ENCODE data around the gene RFX6.
"Not testable (repeated sequence)": the region's sequence is repeated elsewhere in the genome, so short reads cannot be mapped to it uniquely, and the experiment has no call there.

RFX6 gene, protein sequence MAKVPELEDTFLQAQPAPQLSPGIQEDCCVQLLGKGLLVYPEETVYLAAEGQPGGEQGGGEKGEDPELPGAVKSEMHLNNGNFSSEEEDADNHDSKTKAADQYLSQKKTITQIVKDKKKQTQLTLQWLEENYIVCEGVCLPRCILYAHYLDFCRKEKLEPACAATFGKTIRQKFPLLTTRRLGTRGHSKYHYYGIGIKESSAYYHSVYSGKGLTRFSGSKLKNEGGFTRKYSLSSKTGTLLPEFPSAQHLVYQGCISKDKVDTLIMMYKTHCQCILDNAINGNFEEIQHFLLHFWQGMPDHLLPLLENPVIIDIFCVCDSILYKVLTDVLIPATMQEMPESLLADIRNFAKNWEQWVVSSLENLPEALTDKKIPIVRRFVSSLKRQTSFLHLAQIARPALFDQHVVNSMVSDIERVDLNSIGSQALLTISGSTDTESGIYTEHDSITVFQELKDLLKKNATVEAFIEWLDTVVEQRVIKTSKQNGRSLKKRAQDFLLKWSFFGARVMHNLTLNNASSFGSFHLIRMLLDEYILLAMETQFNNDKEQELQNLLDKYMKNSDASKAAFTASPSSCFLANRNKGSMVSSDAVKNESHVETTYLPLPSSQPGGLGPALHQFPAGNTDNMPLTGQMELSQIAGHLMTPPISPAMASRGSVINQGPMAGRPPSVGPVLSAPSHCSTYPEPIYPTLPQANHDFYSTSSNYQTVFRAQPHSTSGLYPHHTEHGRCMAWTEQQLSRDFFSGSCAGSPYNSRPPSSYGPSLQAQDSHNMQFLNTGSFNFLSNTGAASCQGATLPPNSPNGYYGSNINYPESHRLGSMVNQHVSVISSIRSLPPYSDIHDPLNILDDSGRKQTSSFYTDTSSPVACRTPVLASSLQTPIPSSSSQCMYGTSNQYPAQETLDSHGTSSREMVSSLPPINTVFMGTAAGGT

DNA sequence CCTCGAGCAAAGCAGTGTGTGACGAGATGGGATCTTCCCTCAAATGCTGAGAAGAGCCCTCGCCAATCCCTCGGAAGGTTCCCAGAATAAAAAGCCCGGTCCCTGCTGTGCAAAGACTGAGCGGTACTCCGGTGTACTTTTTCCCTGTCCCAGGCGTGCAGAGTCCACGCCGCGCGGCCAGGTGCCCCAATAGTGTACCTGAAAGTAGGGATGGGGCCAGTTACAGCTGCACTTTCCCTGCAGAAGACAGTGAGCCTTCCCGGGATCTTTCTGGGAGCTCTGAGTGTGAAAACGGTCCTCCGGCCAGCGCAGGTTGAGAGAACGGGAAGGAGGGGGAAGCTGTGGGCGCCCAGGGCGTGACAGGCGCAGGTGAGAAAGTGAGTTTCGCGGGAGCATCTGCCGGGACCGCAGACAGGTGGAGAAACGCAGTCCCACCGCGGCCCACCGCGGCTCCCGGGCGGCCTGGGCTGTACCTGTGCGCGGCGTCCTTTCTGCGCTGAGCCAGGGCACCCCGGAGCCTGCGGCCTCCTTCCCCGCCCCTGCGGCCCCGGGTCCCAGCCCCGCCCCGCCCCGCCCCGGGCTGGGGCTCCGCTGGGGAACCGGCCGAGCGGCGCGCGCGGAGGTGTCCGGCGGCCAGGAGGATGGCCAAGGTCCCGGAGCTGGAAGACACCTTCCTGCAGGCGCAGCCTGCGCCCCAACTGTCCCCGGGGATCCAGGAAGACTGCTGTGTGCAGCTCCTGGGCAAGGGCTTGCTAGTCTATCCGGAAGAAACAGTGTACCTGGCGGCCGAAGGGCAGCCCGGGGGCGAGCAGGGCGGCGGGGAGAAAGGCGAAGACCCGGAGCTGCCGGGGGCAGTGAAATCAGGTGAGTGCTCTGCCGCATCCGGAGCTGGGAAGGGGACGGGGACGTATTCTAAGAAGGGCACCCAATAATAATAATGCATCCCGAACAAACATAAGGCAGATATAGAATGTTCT lies at the start of gene RFX6:
Gene RFX6, plus strand, starts transcription at position 608 of the 977 bp plus-strand sequence. Its CDS starts 34 bp downstream, at position 642.
- no peak for DNase-seq

- DNase-seq, result no peak
These were observed 49.3 kb upstream of the RFX6 start for GRCh38 chr6:116827561-116828240.

GRCh38 chr6:116828983-116829382 lies 48.1 kb upstream of the RFX6 start, which contains the start of gene GPRC6A:
TSS of gene GPRC6A (minus strand) at chr6:116829083. CDS start at chr6:116829013, 70 bp downstream.
- DNase-seq, result no peak

- not testable (repeated sequence) for DNase-seq
These were observed 42.5 kb upstream of the RFX6 start for GRCh38 chr6:116834526-116834925.

- no peak for DNase-seq
These were observed 40.3 kb upstream of the RFX6 start for GRCh38 chr6:116836606-116837342.

- DNase-seq, result no peak
These were observed 37.0 kb upstream of the RFX6 start for GRCh38 chr6:116840091-116840490.

- no peak for DNase-seq
These were observed 34.6 kb upstream of the RFX6 start for GRCh38 chr6:116842459-116842858.

- no peak for DNase-seq
These were observed 29.8 kb upstream of the RFX6 start for GRCh38 chr6:116847227-116847626.

DNA sequence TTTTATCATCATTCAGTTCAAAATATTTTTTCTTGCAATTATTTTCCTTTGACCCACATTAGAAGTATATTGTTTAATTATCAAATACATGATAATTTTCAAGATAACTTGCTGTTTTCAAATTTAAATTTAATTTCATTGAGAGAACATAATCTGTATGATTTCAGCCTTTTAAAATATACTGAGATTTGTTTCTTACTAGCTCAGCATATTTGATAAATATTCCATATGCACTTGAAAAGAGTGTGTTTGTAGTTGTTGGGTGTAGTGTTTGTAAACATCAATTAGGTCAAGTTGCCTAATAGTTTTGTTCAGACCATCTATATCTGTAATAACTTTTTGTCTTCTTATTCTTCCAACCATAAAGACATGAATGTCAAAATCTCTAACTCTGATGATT lies 19.0 kb upstream of the RFX6 start:
- no peak for DNase-seq

- DNase-seq, result no peak
These were observed 17.8 kb upstream of the RFX6 start for GRCh38 chr6:116859264-116859663.

GRCh38 chr6:116866281-116866871 lies 10.7 kb upstream of the RFX6 start:
- no peak for DNase-seq

DNA sequence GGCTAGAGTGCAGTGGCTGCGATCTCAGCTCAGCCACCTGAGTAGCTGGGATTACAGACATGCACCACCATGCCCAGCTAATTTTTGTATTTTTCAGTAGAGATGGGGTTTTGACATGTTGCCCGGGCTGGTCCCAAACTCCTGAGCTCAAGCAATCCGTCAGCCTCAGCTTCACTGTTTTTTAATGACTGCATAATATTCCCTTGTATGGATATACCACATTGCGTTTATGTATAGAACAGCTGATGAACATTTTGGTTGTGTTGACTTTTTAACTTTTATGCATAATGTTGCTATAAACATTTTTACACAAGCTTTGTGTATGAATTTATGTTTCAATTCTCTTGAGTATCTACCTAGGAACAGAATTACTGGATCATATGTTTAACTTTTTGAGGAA lies 4.3 kb upstream of the RFX6 start:
- no peak for DNase-seq

GRCh38 chr6:116876107-116876506 lies 935 bp upstream of the RFX6 start:
- DNase-seq, result no peak

GRCh38 chr6:116877743-116878142 lies 701 bp downstream of the RFX6 start:
- no peak for DNase-seq

- no peak for DNase-seq
These were observed 4.2 kb downstream of the RFX6 start for GRCh38 chr6:116881236-116881635.

DNA sequence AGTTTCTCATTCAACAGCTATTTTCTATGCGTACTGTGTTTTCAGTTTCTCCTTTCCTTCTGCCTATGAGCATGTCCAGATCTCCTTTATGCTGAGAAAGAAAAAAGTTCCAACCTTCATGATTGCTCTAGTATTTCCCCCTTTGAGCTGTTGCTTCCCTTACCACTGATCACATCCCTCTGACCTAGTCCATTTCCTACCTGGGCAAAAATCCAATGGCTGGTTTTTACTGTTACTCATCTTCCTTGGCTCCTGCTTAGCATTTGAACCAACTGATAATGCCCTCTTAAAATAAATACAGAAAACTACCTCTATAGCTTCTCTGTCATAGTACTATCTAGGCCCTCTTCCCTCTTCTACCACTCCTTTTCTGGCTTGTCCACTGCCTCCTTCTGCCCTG lies 6.0 kb downstream of the RFX6 start:
- no peak for DNase-seq

GRCh38 chr6:116884530-116884929 lies 7.5 kb downstream of the RFX6 start:
- no peak for DNase-seq

GRCh38 chr6:116887168-116887567 lies 10.1 kb downstream of the RFX6 start:
- no peak for DNase-seq

DNA sequence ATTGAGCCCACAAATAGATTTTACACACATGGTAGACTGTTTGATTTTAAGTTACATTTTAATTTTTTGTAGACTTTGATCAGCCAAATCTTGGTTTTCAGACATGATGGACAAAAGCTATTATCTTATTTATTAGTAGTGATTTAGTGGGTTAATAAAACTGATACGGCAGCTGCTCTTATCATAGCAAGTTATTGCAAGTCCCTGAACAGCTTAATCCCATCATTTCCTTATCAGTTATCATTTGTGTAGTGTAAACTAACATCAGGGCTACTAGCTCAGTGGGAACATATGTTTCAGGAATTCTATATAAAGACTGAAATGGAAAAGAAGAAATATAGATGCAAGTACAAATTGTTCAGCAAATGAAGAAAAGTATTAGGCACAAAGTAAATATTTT lies 10.9 kb downstream of the RFX6 start:
- no peak for DNase-seq

- no peak for DNase-seq
These were observed 11.8 kb downstream of the RFX6 start for GRCh38 chr6:116888732-116889360.
